ENCODE measurements around the gene TADA1. TPM values are rescaled to one million over a fixed set of nuclear protein-coding genes. Genes with fewer than 3 reads are reported as not detected.
"Not testable (repeated sequence)": the region's sequence is repeated elsewhere in the genome, so short reads cannot be mapped to it uniquely, and the experiment has no call there.

Gene TADA1
- polyA plus RNA-seq, 1 donor (not counting 4 experiments of a cell fraction or from before 2014, with no cell fraction given): 15.0 TPM

DNA sequence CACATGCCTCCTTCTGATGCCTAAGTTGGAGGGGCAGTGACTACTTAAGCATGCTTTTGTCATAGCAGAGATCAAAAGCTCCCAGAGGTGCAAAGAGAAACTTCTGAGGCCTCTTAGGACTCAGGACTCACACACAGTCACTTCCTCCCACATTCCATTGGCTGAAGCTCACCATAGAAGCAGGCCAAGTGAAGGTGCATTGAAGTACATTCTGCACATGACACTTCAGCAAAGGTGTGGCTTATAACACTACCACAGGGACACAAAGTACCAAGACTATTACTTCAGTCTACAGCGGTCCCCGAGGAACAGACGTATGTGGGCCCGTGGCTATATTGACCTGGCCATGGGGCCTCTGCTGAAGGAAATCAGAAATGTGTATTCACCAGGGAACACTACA is 39.3 kb downstream of the TADA1 start:
- H3K9me3 ChIP-seq (ENCODE audit: control insufficient read depth, low read depth, low read length): no peaks in the 10 kb centered on the region
- H3K9me1 ChIP-seq (ENCODE audit: control insufficient read depth, extremely low read depth, insufficient read depth, low read length): no peaks in the 10 kb centered on the region
- no peak overlapping the region for H3K4me2 ChIP-seq (ENCODE audit: control insufficient read depth, extremely low read depth, insufficient read depth, low read depth, low read length)
- peaks cover 17% of the 10 kb centered on the region for H3K79me2 ChIP-seq (ENCODE audit: control insufficient read depth, insufficient read depth, low read length)
- H3K27ac ChIP-seq (ENCODE audit: control insufficient read depth, insufficient read depth, low read length): no peak overlapping the region
- dilution Hi-C loops (cut with MboI; ENCODE audit: extremely low pct_ligation_motif_present, low sequenced_read_pairs): no loop called here
- TF ChIP-seq, protein P1, sequence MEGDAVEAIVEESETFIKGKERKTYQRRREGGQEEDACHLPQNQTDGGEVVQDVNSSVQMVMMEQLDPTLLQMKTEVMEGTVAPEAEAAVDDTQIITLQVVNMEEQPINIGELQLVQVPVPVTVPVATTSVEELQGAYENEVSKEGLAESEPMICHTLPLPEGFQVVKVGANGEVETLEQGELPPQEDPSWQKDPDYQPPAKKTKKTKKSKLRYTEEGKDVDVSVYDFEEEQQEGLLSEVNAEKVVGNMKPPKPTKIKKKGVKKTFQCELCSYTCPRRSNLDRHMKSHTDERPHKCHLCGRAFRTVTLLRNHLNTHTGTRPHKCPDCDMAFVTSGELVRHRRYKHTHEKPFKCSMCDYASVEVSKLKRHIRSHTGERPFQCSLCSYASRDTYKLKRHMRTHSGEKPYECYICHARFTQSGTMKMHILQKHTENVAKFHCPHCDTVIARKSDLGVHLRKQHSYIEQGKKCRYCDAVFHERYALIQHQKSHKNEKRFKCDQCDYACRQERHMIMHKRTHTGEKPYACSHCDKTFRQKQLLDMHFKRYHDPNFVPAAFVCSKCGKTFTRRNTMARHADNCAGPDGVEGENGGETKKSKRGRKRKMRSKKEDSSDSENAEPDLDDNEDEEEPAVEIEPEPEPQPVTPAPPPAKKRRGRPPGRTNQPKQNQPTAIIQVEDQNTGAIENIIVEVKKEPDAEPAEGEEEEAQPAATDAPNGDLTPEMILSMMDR (optimal IDR thresholded peaks at IDR 0.05 in 1 of 3, IDR thresholded peaks at IDR 0.05 in 1 of 3, conservative IDR thresholded peaks at IDR 0.05 in 1 of 3; ENCODE audit: extremely low read depth in 1 of 3, insufficient read depth in 2 of 3, low read length in 3 of 3): no peak
- TF ChIP-seq EZH2 (IDR thresholded peaks at IDR 0.05; ENCODE audit: low read length): no peak
- no peak for FAIRE-seq
- H3K9ac ChIP-seq (ENCODE audit: control insufficient read depth, extremely low read depth, insufficient read depth, low read length): no peak overlapping the region
- H3K27me3 ChIP-seq (ENCODE audit: control insufficient read depth, extremely low read depth, insufficient read depth, low read length): no peaks in the 10 kb centered on the region
- no peak overlapping the region for H3K4me3 ChIP-seq (ENCODE audit: control insufficient read depth in 2 of 3, extremely low read depth in 1 of 3, insufficient read depth in 2 of 3, low read depth in 1 of 3, low read length in 3 of 3)
- peaks cover 5% of the 10 kb centered on the region for H4K20me1 ChIP-seq (ENCODE audit: control insufficient read depth, extremely low read depth, insufficient read depth, low read length)
- DNase-seq (ENCODE audit: low read depth, low spot score): peak; percentile 19
- H3K4me1 ChIP-seq (ENCODE audit: control insufficient read depth, extremely low read depth, insufficient read depth, low read length): peaks cover 17% of the 10 kb centered on the region
- no peak overlapping the region for H2AFZ ChIP-seq (ENCODE audit: control insufficient read depth, low read length)
- H3K36me3 ChIP-seq (ENCODE audit: control insufficient read depth in 2 of 2, extremely low read depth in 1 of 2, insufficient read depth in 2 of 2, low read length in 2 of 2): peaks cover 4 to 7% of the 10 kb centered on the region in 2 experiments

DNA sequence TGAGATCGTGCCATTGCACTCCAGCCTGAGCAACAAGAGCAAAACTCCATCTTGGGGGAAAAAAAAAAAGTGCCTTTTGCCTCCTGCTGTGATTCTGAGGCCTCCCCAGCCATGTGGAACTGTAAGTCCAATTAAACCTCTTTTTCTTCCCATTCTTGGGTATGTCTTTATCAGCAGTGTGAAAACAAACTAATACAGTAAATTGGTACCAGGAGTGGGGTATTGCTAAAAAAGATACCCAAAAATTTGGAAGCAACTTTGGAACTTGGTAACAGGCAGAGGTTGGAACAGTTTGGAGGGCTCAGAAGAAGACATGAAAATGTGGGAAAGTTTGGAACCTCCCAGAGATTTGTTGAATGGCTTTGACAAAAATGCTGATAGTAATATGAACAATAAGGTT is 46.3 kb downstream of the TADA1 start:
- H3K4me1 ChIP-seq (ENCODE audit: control insufficient read depth, extremely low read depth, insufficient read depth, low read length); H4K20me1 ChIP-seq (ENCODE audit: control insufficient read depth, extremely low read depth, insufficient read depth, low read length); dilution Hi-C loops (cut with MboI; ENCODE audit: extremely low pct_ligation_motif_present, low sequenced_read_pairs); H3K27ac ChIP-seq (ENCODE audit: control insufficient read depth, insufficient read depth, low read length); H3K9me3 ChIP-seq (ENCODE audit: control insufficient read depth, low read depth, low read length); H2AFZ ChIP-seq (ENCODE audit: control insufficient read depth, low read length); H3K4me3 ChIP-seq (ENCODE audit: control insufficient read depth in 2 of 3, extremely low read depth in 1 of 3, insufficient read depth in 2 of 3, low read depth in 1 of 3, low read length in 3 of 3); H3K27me3 ChIP-seq (ENCODE audit: control insufficient read depth, extremely low read depth, insufficient read depth, low read length); DNase-seq (ENCODE audit: low read depth, low spot score); H3K4me2 ChIP-seq (ENCODE audit: control insufficient read depth, extremely low read depth, insufficient read depth, low read depth, low read length); H3K36me3 ChIP-seq (ENCODE audit: control insufficient read depth in 2 of 2, extremely low read depth in 1 of 2, insufficient read depth in 2 of 2, low read length in 2 of 2); FAIRE-seq; H3K79me2 ChIP-seq (ENCODE audit: control insufficient read depth, insufficient read depth, low read length); H3K9ac ChIP-seq (ENCODE audit: control insufficient read depth, extremely low read depth, insufficient read depth, low read length); H3K9me1 ChIP-seq (ENCODE audit: control insufficient read depth, extremely low read depth, insufficient read depth, low read length): not testable (repeated sequence)

DNA sequence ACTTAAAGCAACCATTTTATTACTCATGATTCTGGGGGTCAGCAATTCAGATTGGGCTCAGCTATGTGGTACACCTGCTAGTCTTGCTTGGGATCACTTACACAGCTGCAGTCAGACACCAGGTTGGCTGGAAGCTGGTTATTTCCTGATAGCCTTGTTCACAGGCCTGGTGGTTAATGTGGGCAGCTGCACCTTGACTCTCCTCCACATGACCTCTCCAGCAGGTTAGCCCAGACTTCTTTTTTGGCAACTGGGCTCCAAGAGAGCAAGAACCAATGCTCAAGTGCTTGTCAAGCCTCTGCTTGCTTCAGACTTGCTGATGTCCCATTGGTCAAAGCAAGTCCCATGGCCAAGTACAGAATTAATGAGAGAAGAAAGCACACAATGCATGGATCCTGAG is 48.6 kb downstream of the TADA1 start:
- H2AFZ ChIP-seq (ENCODE audit: control insufficient read depth, low read length): no peak overlapping the region
- no peaks in the 10 kb centered on the region for H3K27me3 ChIP-seq (ENCODE audit: control insufficient read depth, extremely low read depth, insufficient read depth, low read length)
- TF ChIP-seq EZH2 (IDR thresholded peaks at IDR 0.05; ENCODE audit: low read length): no peak
- TF ChIP-seq, protein P1 (optimal IDR thresholded peaks at IDR 0.05 in 1 of 3, IDR thresholded peaks at IDR 0.05 in 1 of 3, conservative IDR thresholded peaks at IDR 0.05 in 1 of 3; ENCODE audit: extremely low read depth in 1 of 3, insufficient read depth in 2 of 3, low read length in 3 of 3): no peak
- no peak overlapping the region for H3K9ac ChIP-seq (ENCODE audit: control insufficient read depth, extremely low read depth, insufficient read depth, low read length)
- H3K4me2 ChIP-seq (ENCODE audit: control insufficient read depth, extremely low read depth, insufficient read depth, low read depth, low read length): no peak overlapping the region
- dilution Hi-C loops (cut with MboI; ENCODE audit: extremely low pct_ligation_motif_present, low sequenced_read_pairs): no loop called here
- H3K9me3 ChIP-seq (ENCODE audit: control insufficient read depth, low read depth, low read length): no peaks in the 10 kb centered on the region
- FAIRE-seq: no peak
- H3K79me2 ChIP-seq (ENCODE audit: control insufficient read depth, insufficient read depth, low read length): no peaks in the 10 kb centered on the region
- H3K9me1 ChIP-seq (ENCODE audit: control insufficient read depth, extremely low read depth, insufficient read depth, low read length): no peaks in the 10 kb centered on the region
- H3K4me1 ChIP-seq (ENCODE audit: control insufficient read depth, extremely low read depth, insufficient read depth, low read length): no peaks in the 10 kb centered on the region
- no peak overlapping the region for H3K4me3 ChIP-seq (ENCODE audit: control insufficient read depth in 2 of 3, extremely low read depth in 1 of 3, insufficient read depth in 2 of 3, low read depth in 1 of 3, low read length in 3 of 3)
- no peak for DNase-seq (ENCODE audit: low read depth, low spot score)
- H3K36me3 ChIP-seq (ENCODE audit: control insufficient read depth in 2 of 2, extremely low read depth in 1 of 2, insufficient read depth in 2 of 2, low read length in 2 of 2): no peaks in the 10 kb centered on the region
- no peak overlapping the region for H3K27ac ChIP-seq (ENCODE audit: control insufficient read depth, insufficient read depth, low read length)
- H4K20me1 ChIP-seq (ENCODE audit: control insufficient read depth, extremely low read depth, insufficient read depth, low read length): no peaks in the 10 kb centered on the region

Data from keratinocyte (primary cell).